Bronchial epithelial cell (primary cell): Measurements from ENCODE around the gene NATD1. TPM values are rescaled to one million over a fixed set of nuclear protein-coding genes. Genes with fewer than 3 reads are reported as not detected.

Experiments used
- DNase-seq: peaks from one replicate; pipeline ENCODE4 v3.0.0-alpha.2; 2010; ENCODE audit warnings: low read depth
- FAIRE-seq: peaks from 2 replicates; lab custom pipeline; 2011; peaks lifted over from hg19 to GRCh38; lab: Jason Lieb, UNC
- H3K27me3 ChIP-seq: 2 replicates; pipeline ENCODE4 v1.5.1; 2011; ENCODE audit warnings: low read length; ENCODE audit not compliant: control insufficient read depth, insufficient read depth
- H3K36me3 ChIP-seq: 2 replicates; pipeline ENCODE4 v1.5.1; 2011; ENCODE audit warnings: low read length; ENCODE audit not compliant: control insufficient read depth, insufficient read depth
- H3K4me3 ChIP-seq: 2 replicates; pipeline ENCODE4 v1.5.1; 2011; ENCODE audit warnings: mild to moderate bottlenecking, low read depth, low read length, control low read depth
- total RNA-seq: library from RNA; depleted of rRNA; stranded (reverse); fragments of >200 nt; gene quantifications from 2 replicates; pipeline ENCODE4 v1.2.1, GENCODE V29; 2014
- TF ChIP-seq, protein P1 (sequence below): IDR thresholded peaks from 2 replicates; pipeline ENCODE4 v1.5.1; 2011; ENCODE audit warnings: mild to moderate bottlenecking, moderate library complexity, low read length, control low read depth, inconsistent platforms; ENCODE audit not compliant: insufficient read depth, severe bottlenecking

The NATD1 gene
- total RNA-seq, 1 donor from 2014 or later = 0.53 TPM

DNA sequence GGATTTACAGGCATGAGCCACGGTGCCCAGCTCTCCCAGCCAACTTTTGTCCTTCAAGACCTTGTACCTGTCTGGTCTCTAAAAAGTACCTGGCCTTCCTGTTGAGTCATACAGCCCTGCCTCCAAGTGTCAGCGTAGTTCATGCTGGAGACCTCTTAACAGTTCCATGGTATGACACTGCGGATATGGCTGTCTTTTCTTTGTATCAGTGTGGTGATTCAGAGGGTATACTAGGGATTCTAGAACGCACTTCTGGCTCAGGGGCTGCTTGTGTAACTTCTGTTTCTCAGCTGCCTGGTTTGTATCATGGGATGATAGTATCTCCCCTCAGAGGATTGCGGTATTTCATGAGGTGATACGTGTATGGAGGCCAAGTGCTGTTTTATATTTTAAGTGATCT lies 37.3 kb downstream of the NATD1 start:
- peak; percentile 84 for DNase-seq
- Histone ChIP-seq H3K36me3 (peaks cover 3% of the 10 kb centered on the region), H3K27me3 (no peaks in the 10 kb centered on the region), H3K4me3 (no peak overlapping the region)
- no peak for FAIRE-seq
- TF ChIP-seq, protein P1, sequence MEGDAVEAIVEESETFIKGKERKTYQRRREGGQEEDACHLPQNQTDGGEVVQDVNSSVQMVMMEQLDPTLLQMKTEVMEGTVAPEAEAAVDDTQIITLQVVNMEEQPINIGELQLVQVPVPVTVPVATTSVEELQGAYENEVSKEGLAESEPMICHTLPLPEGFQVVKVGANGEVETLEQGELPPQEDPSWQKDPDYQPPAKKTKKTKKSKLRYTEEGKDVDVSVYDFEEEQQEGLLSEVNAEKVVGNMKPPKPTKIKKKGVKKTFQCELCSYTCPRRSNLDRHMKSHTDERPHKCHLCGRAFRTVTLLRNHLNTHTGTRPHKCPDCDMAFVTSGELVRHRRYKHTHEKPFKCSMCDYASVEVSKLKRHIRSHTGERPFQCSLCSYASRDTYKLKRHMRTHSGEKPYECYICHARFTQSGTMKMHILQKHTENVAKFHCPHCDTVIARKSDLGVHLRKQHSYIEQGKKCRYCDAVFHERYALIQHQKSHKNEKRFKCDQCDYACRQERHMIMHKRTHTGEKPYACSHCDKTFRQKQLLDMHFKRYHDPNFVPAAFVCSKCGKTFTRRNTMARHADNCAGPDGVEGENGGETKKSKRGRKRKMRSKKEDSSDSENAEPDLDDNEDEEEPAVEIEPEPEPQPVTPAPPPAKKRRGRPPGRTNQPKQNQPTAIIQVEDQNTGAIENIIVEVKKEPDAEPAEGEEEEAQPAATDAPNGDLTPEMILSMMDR = no peak

DNA sequence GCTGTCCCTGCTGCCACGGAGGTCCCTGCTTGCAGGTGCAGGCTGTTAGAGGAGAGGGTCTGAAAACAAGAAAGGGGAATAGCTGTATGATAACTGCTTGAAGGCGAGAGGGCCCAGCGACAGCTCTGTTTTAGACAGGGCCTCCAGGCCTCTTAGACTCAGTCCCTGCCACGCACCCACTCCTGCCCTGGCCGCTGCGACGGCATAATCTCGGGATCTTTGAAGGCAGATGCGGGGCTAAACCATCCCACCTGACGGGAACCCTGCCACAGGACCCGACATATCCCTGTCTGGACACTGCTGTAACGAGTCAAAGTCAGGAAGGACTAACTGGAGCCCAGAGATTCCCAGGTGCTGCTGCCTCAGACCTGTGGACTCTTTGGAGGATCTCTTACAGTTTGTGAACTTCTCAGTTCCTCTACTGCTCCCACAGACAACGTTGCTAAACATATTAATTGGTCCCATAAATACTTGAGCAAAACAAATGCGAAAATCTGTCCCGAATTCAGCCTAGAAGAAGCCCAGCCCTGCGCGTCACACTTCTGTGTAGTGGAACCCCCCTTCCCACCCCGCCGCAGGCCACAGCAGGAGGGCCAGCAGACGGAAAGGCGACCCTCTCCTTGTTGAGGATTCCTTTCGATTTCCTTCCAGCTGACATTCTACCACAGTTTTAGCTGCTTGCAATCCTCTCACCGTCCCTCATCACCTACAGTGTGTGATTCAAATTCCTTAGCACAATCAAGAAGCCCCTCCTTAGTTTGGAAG lies 38.3 kb downstream of the NATD1 start:
- FAIRE-seq (no peak), DNase-seq (peak; percentile 11)
- peak overlapping the region; percentile 86 for H3K4me3 ChIP-seq
- H3K27me3 ChIP-seq = no peaks in the 10 kb centered on the region
- TF ChIP-seq, protein P1 = no peak
- H3K36me3 ChIP-seq = peaks cover 6% of the 10 kb centered on the region

DNA sequence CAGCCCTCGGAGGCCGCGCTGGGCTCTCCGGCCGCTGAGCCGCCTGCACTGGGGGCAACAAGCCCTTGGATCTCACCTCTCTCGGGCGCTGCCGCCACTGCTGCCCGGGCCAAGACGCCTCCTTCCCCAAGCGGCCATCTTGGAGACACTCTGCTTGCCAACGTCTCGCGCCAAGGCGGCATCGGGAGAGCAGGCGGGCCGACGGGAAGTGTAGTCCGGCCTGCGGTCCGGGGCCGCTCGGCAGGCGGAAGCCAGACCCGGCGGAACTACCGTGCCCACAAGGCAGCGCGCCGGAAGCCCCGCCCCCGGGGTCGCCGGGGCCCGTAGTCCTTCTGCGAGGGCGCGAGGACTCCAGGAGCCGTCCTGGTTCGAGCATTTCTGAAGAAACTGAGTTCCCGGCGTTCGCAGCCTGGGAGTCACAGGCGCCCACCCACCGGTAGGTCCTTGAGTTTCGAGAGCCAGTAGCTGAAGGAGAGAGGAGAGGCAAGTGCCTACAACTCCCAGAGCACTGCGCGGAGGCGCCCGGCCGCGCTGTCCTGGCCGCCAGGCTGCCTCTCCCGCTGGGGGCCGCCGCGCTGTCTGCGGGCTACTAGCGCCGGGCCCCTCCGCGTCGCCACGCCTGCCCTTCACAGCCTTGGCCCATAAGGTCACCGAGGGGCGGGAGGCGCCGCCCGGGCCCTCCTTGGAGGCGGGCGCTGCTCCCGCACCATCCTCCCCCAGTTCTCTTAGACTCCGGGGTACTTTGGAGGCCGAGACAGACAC lies 39.0 kb downstream of the NATD1 start, which contains the start of gene TMEM11:
TSS of gene TMEM11 (minus strand) at position 147 of the 762 bp plus-strand sequence. CDS start at position 138, 9 bp downstream.
- DNase-seq = peak; percentile 87
- no peak for FAIRE-seq

DNA sequence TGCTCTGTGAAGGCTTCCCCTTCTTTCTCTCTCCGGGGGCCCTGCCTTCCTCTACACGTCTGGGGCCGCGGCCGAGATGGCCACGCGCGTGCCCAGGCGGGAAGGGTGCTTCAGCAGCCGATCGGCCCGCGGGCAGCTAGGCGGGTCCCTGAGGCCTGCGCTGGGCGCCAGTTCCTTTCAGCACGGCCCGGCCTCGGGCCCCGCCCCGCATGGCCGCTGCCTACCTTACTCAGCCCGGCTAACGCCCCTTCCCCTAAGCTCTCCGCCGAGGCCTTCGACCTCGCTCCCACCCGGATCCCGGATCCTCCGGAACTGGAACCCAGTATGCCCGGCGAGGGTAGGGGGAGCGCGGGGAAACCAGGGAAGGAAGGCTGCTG lies 39.6 kb downstream of the NATD1 start:
- DNase-seq = peak; percentile 26
- no peak for FAIRE-seq
- Histone ChIP-seq H3K36me3 (peaks cover 10% of the 10 kb centered on the region), H3K4me3 (peak overlapping the region; percentile 86), H3K27me3 (no peaks in the 10 kb centered on the region)
- TF ChIP-seq, protein P1 = no peak

More for the DNA sequence above, 39.0 kb downstream of the NATD1 start, which contains the start of gene TMEM11:
- Histone ChIP-seq H3K27me3 (no peaks in the 10 kb centered on the region), H3K36me3 (peaks cover 6% of the 10 kb centered on the region), H3K4me3 (peak within 1 kb of the TSS; percentile 86)
- TF ChIP-seq, protein P1 = peak; percentile 19

DNA sequence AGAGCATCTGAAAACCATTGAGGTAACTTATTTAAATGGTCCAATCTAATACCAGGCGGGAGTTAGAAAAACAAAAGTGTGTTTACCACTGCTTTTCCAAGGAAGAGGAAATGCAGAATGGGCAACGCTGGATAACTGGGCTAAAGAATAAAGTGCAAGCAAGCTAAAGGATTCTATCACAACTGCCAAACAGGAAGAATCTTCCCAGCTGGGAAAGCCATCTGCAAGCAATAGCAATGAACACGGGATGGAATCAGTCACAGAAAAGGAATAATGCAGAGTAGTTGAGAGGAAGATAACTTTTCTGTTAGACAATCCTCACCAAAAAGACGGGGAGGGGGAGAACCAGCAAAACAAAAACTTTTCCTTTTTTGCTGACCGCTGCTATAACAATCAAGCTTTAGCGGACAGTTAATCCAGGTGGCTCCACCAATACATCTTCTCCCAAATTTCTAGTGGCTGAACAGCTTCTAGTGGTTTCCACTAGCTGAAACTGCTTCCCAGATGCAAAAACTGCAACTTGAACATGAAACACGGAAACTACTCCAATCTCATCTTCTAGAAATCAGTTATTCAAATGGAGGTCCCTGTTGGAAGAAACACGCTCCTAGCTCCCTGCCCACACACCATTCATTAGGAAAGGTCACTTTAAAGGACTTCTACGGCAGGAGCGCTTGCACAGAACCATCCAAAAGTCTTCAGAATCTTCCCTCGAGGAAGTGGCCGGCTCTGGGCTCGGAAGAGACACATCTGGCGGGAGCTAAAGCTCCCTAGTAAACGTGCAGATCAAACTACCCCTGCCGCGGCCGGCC lies 40.2 kb downstream of the NATD1 start:
- DNase-seq (no peak), FAIRE-seq (no peak)
- TF ChIP-seq, protein P1 = no peak
- no peaks in the 10 kb centered on the region for H3K27me3 ChIP-seq
- H3K36me3 ChIP-seq = peaks cover 13% of the 10 kb centered on the region
- H3K4me3 ChIP-seq = peak overlapping the region; percentile 86
